ENCODE measurements around the gene SBK3.

SBK3 gene

DNA sequence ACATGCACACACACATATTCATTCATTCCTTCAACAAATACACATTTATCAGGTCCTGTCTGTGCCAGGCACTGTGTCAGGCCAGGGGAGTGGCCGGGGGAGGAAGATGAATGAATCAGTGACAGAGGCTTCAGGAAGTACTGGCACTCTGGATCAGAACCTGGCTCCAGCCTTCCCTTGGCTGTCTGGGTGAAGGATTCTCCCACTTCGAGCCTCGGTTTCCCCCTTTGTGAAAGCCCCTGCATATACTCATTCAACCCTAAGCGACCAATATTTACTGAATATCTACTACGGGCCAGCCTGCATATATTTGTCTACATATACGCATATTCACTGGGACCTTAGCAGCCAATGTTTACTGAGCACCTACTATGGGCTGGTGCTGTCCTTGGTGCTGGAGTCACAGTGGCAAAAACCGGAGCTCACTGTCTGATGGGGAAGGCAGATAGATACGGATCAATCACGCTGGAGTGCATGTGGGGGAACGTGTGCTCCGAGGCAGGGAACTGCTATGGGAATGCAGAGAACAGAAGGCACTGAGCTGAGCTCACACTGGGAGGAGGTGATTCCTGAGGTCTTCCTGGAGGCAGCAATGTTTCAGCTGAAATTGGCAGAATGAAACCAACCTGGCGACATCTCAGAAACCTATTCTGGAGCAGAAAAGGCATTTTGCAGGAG, 35.9 kb upstream of the SBK3 start (continued):
- TF ChIP-seq ZSCAN23 (tag by site-specific recombination; IDR thresholded peaks at IDR 0.05) (no peak), IKZF3 (tag by site-specific recombination; IDR thresholded peaks at IDR 0.05) (no peak), ZNF530 (tag by site-specific recombination; IDR thresholded peaks at IDR 0.05; ENCODE audit: low read depth) (no peak)

DNA sequence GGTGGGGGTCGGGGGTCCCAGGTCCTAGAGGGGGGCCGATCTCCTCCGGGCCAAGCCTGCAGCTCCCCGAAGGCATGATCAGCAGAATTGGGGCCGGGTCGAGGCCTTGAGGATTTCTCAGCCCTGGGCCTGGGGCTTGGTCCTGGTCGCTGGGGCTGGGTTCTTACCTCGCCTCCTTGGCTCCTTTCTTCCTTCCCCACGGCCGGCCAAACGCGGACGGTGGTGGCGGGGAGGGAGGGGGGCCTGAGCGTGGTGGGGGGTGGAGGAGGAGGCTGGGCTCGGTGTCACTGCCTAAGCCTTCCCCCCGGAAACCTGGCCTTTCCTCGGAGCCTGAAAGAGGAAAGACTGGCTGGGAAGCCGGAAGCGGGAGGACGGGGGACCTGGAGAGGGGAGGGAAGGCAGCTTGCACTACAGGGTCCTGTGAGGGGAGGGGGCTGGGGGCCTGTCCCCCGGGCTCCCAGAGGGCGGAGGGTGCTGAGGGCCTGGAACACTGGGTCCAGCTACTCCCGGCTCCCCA, 35.3 kb upstream of the SBK3 start, which contains the start of gene ZNF579:
TSS of gene ZNF579 (minus strand) at position 221 of the 517 bp plus-strand sequence. CDS start 1,209 bp downstream, outside the sequence.
- ChIA-PET CTCF (interaction anchor here (0.6 to 1.6 kb wide), 4 partner anchors 9 to 76 kb away, joined by 3 to 4 read pairs (median 4); no protein-coding TSS in a partner anchor), POLR2A (interaction anchor here (0.6 to 3.2 kb wide), 8 partner anchors 8 to 1464 kb away, joined by 3 to 21 read pairs (median 4); partner anchors contain the start of genes FIZ1 and ZNF524)
- Histone ChIP-seq H3K36me3 (ENCODE audit: control insufficient read depth in 2 of 2, insufficient read depth in 1 of 2, low read length in 2 of 2) (peaks cover 9 to 20% of the 10 kb centered on the region in 2 experiments; a peak in 2 of 3 replicates), H3K4me1 (ENCODE audit: control insufficient read depth, insufficient read depth, low read length) (0 out of 2 replicates have a peak, but pooled peaks cover 4% of the 10 kb centered on the region), H3K4me3 (ENCODE audit: low read depth, low read length) (peak within 1 kb of the TSS; percentile 100), H3K27ac (ENCODE audit: extremely low read depth, low read depth, low read length) (peak within 1 kb of the TSS; percentile 80), H3K9me3 (ENCODE audit: control insufficient read depth, insufficient read depth, low read depth, low read length) (no peaks in the 10 kb centered on the region)
- TF ChIP-seq KLF10 (tag by site-specific recombination; IDR thresholded peaks at IDR 0.05) (peak; percentile 67; the same call in 1 of the 2 replicates), IKZF3 (tag by site-specific recombination; IDR thresholded peaks at IDR 0.05) (peak; percentile 94), ZNF660 (tag by site-specific recombination; IDR thresholded peaks at IDR 0.05) (peak; percentile 96), ZNF530 (tag by site-specific recombination; IDR thresholded peaks at IDR 0.05; ENCODE audit: low read depth) (no peak), ZNF529 (tag by site-specific recombination; IDR thresholded peaks at IDR 0.05; ENCODE audit: insufficient replicate concordance) (no peak), ZNF830 (tag by site-specific recombination; IDR thresholded peaks at IDR 0.05; ENCODE audit: low read depth) (no peak), ZNF248 (tag by site-specific recombination; IDR thresholded peaks at IDR 0.05) (no peak), ZNF600 (tag by site-specific recombination; IDR thresholded peaks at IDR 0.05) (no peak), FEZF1 (tag by site-specific recombination; IDR thresholded peaks at IDR 0.05) (no peak), ZNF24 (tag by site-specific recombination; IDR thresholded peaks at IDR 0.05) (peak; percentile 76; the same call in 1 of the 2 replicates), ZNF2 (tag by site-specific recombination; IDR thresholded peaks at IDR 0.05) (0 out of 2 replicates have a peak, but pooled peaks have one; percentile 32), ZNF335 (tag by site-specific recombination; conservative IDR thresholded peaks at IDR 0.05) (peak; percentile 78; the same call in 1 of the 2 replicates), ZSCAN30 (tag by site-specific recombination; IDR thresholded peaks at IDR 0.05) (peak; percentile 94), ZNF394 (tag by site-specific recombination; IDR thresholded peaks at IDR 0.05; ENCODE audit: borderline replicate concordance) (peak; percentile 53; the same call in 1 of the 2 replicates), ZNF701 (tag by site-specific recombination; IDR thresholded peaks at IDR 0.05) (no peak), REPIN1 (tag by site-specific recombination; IDR thresholded peaks at IDR 0.05; ENCODE audit: low read depth) (peak; percentile 40; the same call in 1 of the 2 replicates), ZNF843 (tag by site-specific recombination; IDR thresholded peaks at IDR 0.05) (peak; percentile 34; the same call in 1 of the 2 replicates), ZNF391 (tag by site-specific recombination; IDR thresholded peaks at IDR 0.05; ENCODE audit: borderline replicate concordance, low read depth) (peak; percentile 80; the same call in 1 of the 2 replicates), KLF1 (tag by site-specific recombination; IDR thresholded peaks at IDR 0.05) (peak; percentile 44; the same call in 1 of the 2 replicates)
- TF ChIP-seq, protein P1, sequence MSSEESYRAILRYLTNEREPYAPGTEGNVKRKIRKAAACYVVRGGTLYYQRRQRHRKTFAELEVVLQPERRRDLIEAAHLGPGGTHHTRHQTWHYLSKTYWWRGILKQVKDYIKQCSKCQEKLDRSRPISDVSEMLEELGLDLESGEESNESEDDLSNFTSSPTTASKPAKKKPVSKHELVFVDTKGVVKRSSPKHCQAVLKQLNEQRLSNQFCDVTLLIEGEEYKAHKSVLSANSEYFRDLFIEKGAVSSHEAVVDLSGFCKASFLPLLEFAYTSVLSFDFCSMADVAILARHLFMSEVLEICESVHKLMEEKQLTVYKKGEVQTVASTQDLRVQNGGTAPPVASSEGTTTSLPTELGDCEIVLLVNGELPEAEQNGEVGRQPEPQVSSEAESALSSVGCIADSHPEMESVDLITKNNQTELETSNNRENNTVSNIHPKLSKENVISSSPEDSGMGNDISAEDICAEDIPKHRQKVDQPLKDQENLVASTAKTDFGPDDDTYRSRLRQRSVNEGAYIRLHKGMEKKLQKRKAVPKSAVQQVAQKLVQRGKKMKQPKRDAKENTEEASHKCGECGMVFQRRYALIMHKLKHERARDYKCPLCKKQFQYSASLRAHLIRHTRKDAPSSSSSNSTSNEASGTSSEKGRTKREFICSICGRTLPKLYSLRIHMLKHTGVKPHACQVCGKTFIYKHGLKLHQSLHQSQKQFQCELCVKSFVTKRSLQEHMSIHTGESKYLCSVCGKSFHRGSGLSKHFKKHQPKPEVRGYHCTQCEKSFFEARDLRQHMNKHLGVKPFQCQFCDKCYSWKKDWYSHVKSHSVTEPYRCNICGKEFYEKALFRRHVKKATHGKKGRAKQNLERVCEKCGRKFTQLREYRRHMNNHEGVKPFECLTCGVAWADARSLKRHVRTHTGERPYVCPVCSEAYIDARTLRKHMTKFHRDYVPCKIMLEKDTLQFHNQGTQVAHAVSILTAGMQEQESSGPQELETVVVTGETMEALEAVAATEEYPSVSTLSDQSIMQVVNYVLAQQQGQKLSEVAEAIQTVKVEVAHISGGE (tag by site-specific recombination; conservative IDR thresholded peaks at IDR 0.05; ENCODE audit: low read depth), result peak; percentile 99
- TF ChIP-seq, protein P2, sequence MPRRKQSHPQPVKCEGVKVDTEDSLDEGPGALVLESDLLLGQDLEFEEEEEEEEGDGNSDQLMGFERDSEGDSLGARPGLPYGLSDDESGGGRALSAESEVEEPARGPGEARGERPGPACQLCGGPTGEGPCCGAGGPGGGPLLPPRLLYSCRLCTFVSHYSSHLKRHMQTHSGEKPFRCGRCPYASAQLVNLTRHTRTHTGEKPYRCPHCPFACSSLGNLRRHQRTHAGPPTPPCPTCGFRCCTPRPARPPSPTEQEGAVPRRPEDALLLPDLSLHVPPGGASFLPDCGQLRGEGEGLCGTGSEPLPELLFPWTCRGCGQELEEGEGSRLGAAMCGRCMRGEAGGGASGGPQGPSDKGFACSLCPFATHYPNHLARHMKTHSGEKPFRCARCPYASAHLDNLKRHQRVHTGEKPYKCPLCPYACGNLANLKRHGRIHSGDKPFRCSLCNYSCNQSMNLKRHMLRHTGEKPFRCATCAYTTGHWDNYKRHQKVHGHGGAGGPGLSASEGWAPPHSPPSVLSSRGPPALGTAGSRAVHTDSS (tag by site-specific recombination; IDR thresholded peaks at IDR 0.05), result 0 out of 2 replicates have a peak, but pooled peaks have one; percentile 25
- TF ChIP-seq, protein P3, sequence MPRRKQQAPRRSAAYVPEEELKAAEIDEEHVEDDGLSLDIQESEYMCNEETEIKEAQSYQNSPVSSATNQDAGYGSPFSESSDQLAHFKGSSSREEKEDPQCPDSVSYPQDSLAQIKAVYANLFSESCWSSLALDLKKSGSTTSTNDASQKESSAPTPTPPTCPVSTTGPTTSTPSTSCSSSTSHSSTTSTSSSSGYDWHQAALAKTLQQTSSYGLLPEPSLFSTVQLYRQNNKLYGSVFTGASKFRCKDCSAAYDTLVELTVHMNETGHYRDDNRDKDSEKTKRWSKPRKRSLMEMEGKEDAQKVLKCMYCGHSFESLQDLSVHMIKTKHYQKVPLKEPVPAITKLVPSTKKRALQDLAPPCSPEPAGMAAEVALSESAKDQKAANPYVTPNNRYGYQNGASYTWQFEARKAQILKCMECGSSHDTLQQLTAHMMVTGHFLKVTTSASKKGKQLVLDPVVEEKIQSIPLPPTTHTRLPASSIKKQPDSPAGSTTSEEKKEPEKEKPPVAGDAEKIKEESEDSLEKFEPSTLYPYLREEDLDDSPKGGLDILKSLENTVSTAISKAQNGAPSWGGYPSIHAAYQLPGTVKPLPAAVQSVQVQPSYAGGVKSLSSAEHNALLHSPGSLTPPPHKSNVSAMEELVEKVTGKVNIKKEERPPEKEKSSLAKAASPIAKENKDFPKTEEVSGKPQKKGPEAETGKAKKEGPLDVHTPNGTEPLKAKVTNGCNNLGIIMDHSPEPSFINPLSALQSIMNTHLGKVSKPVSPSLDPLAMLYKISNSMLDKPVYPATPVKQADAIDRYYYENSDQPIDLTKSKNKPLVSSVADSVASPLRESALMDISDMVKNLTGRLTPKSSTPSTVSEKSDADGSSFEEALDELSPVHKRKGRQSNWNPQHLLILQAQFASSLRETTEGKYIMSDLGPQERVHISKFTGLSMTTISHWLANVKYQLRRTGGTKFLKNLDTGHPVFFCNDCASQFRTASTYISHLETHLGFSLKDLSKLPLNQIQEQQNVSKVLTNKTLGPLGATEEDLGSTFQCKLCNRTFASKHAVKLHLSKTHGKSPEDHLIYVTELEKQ (tag by site-specific recombination; IDR thresholded peaks at IDR 0.05; ENCODE audit: borderline replicate concordance), result 0 out of 2 replicates have a peak, but pooled peaks have one; percentile 24
- TF ChIP-seq, protein P4, sequence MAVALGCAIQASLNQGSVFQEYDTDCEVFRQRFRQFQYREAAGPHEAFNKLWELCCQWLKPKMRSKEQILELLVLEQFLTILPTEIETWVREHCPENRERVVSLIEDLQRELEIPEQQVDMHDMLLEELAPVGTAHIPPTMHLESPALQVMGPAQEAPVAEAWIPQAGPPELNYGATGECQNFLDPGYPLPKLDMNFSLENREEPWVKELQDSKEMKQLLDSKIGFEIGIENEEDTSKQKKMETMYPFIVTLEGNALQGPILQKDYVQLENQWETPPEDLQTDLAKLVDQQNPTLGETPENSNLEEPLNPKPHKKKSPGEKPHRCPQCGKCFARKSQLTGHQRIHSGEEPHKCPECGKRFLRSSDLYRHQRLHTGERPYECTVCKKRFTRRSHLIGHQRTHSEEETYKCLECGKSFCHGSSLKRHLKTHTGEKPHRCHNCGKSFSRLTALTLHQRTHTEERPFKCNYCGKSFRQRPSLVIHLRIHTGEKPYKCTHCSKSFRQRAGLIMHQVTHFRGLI (tag by site-specific recombination; IDR thresholded peaks at IDR 0.05), result no peak
